ENCODE measurements around the gene DAD1. TPM values are rescaled to one million over a fixed set of nuclear protein-coding genes. Genes with fewer than 3 reads are reported as not detected.
A peak's percentile ranks its signal among the peaks of the same experiment; 100 is the strongest.

The DAD1 gene
- total RNA-seq, 2 experiments from 2014 or later: 194 to 196 TPM

GRCh38 chr14:22549981-22550673, 38.9 kb downstream of the DAD1 start:
- no peak for TF ChIP-seq CTCF (IDR thresholded peaks at IDR 0.05)
- Mint-ChIP-seq H3K4me1 (ENCODE audit: low read depth) (peaks cover 92% of the 10 kb centered on the region), H3K9me3 (no peaks in the 10 kb centered on the region), H3K27me3 (no peaks in the 10 kb centered on the region), H3K4me3 (peak overlapping the region; percentile 79), H3K36me3 (ENCODE audit: low read depth) (peaks cover 86% of the 10 kb centered on the region), H3K27ac (peak overlapping the region; percentile 94)
- ATAC-seq (peak; percentile 57), DNase-seq (peak; percentile 90)
- intact Hi-C loops (cut with micrococcal nuclease): loop anchor here (5.0 to 10.0 kb wide), 4 partner anchors 33 to 1285 kb away; partner anchors contain the start of gene HNRNPC
- ChIA-PET CTCF (interaction anchor here (0.7 to 9.3 kb wide), 14 partner anchors 8 to 816 kb away, joined by 3 to 72 read pairs (median 8); no protein-coding TSS in a partner anchor), POLR2A (interaction anchor here (0.6 to 14.7 kb wide), 14 partner anchors 8 to 703 kb away, joined by 3 to 575 read pairs (median 5); partner anchors contain the start of gene DAD1)

GRCh38 chr14:22549324-22549962, 39.6 kb downstream of the DAD1 start:
- Mint-ChIP-seq H3K4me3 (peak overlapping the region; percentile 79), H3K36me3 (ENCODE audit: low read depth) (peaks cover 93% of the 10 kb centered on the region), H3K27ac (peak overlapping the region; percentile 94), H3K9me3 (no peaks in the 10 kb centered on the region), H3K27me3 (no peaks in the 10 kb centered on the region), H3K4me1 (ENCODE audit: low read depth) (peaks cover 92% of the 10 kb centered on the region)
- no peak for TF ChIP-seq CTCF (IDR thresholded peaks at IDR 0.05)
- no peak for ATAC-seq
- peak; percentile 43 for DNase-seq
- CTCF ChIA-PET: interaction anchor here (0.9 to 9.3 kb wide), 9 partner anchors 9 to 47 kb away, joined by 3 to 72 read pairs (median 10); no protein-coding TSS in a partner anchor
- POLR2A ChIA-PET: interaction anchor here (0.5 to 14.7 kb wide), 12 partner anchors 9 to 1115 kb away, joined by 3 to 575 read pairs (median 5); partner anchors contain the start of gene DAD1
- intact Hi-C loops (cut with micrococcal nuclease): loop anchor here (5.0 to 10.0 kb wide), 2 partner anchors 557 to 1285 kb away; partner anchors contain the start of gene HNRNPC

GRCh38 chr14:22547948-22548750, 40.9 kb downstream of the DAD1 start:
- peak overlapping the region; percentile 79 for H3K4me3 Mint-ChIP-seq
- H3K36me3 Mint-ChIP-seq (ENCODE audit: low read depth): peaks cover 97% of the 10 kb centered on the region
- POLR2A ChIA-PET: interaction anchor here (0.6 to 14.7 kb wide), 11 partner anchors 7 to 807 kb away, joined by 3 to 575 read pairs (median 6); partner anchors contain the start of gene OXA1L
- H3K4me1 Mint-ChIP-seq (ENCODE audit: low read depth): peaks cover 93% of the 10 kb centered on the region
- TF ChIP-seq CTCF (IDR thresholded peaks at IDR 0.05): no peak
- intact Hi-C loops (cut with micrococcal nuclease): loop anchor here (5.0 to 10.0 kb wide), 2 partner anchors 556 to 1283 kb away; partner anchors contain the start of gene HNRNPC
- peak; percentile 38 for DNase-seq
- ATAC-seq: no peak
- H3K27me3 Mint-ChIP-seq: no peaks in the 10 kb centered on the region
- peak overlapping the region; percentile 94 for H3K27ac Mint-ChIP-seq
- CTCF ChIA-PET: interaction anchor here (1.0 to 9.3 kb wide), 11 partner anchors 8 to 551 kb away, joined by 3 to 72 read pairs (median 7); no protein-coding TSS in a partner anchor
- H3K9me3 Mint-ChIP-seq: no peaks in the 10 kb centered on the region

- peak; percentile 32 for DNase-seq
- TF ChIP-seq CTCF (IDR thresholded peaks at IDR 0.05): no peak
- H3K27me3 Mint-ChIP-seq: no peaks in the 10 kb centered on the region
- peak overlapping the region; percentile 79 for H3K4me3 Mint-ChIP-seq
- peaks cover 97% of the 10 kb centered on the region for H3K36me3 Mint-ChIP-seq (ENCODE audit: low read depth)
- no peaks in the 10 kb centered on the region for H3K9me3 Mint-ChIP-seq
- ChIA-PET POLR2A (interaction anchor here (1.2 to 14.7 kb wide), 8 partner anchors 7 to 806 kb away, joined by 6 to 575 read pairs (median 190); no protein-coding TSS in a partner anchor), CTCF (interaction anchor here (0.8 to 9.3 kb wide), 14 partner anchors 9 to 696 kb away, joined by 3 to 72 read pairs (median 5); no protein-coding TSS in a partner anchor)
- peak overlapping the region; percentile 94 for H3K27ac Mint-ChIP-seq
- no peak for ATAC-seq
- intact Hi-C loops (cut with micrococcal nuclease): loop anchor here (5.0 to 10.0 kb wide), 2 partner anchors 555 to 1283 kb away; partner anchors contain the start of gene HNRNPC
- H3K4me1 Mint-ChIP-seq (ENCODE audit: low read depth): peaks cover 91% of the 10 kb centered on the region
Observed at GRCh38 chr14:22547313-22547947, 41.6 kb downstream of the DAD1 start.
